ENCODE measurements around the gene MUC4.

DNA sequence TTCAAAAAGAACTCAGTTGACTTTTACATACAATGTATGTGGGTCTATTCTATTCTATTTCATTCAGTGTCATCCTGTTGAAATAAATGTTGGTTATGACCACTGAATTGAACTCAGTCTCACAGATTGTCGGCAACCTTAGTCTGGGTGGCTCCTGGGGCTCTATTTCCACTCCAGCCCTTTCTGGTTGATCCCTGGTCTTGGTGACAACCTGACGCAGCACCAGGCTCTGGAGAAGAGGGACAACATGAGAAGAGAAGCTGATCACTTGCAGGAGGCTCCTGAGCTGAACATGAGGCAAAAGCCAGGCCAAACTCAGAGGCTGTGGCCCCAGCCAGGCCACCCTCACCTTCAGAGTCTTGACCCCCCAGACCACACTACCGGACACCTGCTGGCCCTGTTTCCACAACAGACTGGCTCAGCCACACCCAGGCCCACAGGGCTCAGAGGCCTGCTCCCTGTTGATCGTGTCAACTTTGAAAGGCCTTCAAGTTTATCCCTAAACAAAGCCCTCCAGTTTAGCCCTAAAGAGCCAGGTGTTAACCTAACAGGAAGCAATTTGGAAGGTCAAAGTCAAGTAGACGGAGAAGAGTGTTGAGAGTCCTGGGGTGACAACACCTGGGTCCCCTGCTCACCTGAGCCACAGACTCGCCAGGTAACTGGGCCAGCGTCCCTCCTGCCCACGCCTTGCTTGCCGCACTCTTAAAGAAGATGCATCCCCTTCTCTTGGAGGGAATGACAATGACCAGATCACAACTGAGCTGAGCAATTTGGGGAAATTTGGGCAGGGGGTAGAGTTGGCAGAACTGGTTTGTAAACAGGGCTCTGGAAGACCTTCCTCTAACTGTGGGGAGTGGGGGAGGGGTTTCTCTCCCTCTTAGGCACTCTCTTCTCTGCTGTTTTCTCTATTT, 106.4 kb downstream of the MUC4 start:
- no peak for TF ChIP-seq CTCF (conservative IDR thresholded peaks at IDR 0.05; ENCODE audit: low read depth, low read length)
- no peak for TF ChIP-seq EZH2phosphoT487 (IDR thresholded peaks at IDR 0.05; ENCODE audit: borderline replicate concordance, low read length)
- no peak for TF ChIP-seq EZH2 (IDR thresholded peaks at IDR 0.05; ENCODE audit: low read length, unreplicated experiment)
